ENCODE results near the gene MAPKAP1.

DNA sequence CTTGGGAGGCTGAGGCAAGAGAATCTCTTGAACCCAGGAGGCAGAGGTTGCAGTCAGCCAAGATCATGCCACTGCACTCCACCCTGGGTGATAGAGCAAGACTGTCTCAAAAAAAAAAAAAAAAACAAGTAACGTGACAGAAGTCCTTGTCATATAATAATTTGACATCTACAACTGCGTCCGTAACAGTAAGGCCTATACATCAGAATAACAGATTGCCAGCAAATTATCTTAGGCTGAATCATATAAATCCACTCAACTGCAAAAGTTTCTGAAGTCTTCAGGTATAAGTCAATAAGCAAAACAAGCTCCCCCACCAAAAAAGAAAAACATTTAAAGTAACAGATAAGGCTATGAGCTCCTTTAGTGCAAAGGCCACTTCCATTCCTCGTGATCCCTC, 3.3 kb downstream of the MAPKAP1 start:
- TF ChIP-seq GATA2 (IDR thresholded peaks at IDR 0.05; ENCODE audit: low read depth, low read length): no peak
- TF ChIP-seq GATA3 (IDR thresholded peaks at IDR 0.05; ENCODE audit: low read depth, low read length): no peak

Measured in SH-SY5Y (cell line).